Measurements from ENCODE around the gene GABPB2.
"Not testable (repeated sequence)": the region's sequence is repeated elsewhere in the genome, so short reads cannot be mapped to it uniquely, and the experiment has no call there.

The GABPB2 gene

GRCh38 chr1:151060007-151060656, 10.4 kb upstream of the GABPB2 start, which contains the start of gene MLLT11:
MLLT11 (plus strand) TSS chr1:151060397; CDS start chr1:151067225, 6,828 bp downstream.
- no peak for DNase-seq (ENCODE audit: low read depth in 2 of 2)

GRCh38 chr1:151060657-151061421, 9.7 kb upstream of the GABPB2 start:
- DNase-seq (ENCODE audit: low read depth in 2 of 2), result no peak

GRCh38 chr1:151061704-151062103, 8.9 kb upstream of the GABPB2 start:
- no peak for DNase-seq (ENCODE audit: low read depth in 2 of 2)

GRCh38 chr1:151062741-151063371, 7.7 kb upstream of the GABPB2 start:
- no peak for DNase-seq (ENCODE audit: low read depth in 2 of 2)

GRCh38 chr1:151065089-151065645, 5.4 kb upstream of the GABPB2 start:
- DNase-seq (ENCODE audit: low read depth in 2 of 2), result no peak

GRCh38 chr1:151067185-151067584, 3.4 kb upstream of the GABPB2 start:
- DNase-seq (ENCODE audit: low read depth in 2 of 2), result no peak

- DNase-seq (ENCODE audit: low read depth in 2 of 2), result no peak
Observed at GRCh38 chr1:151069103-151069486, 1.5 kb upstream of the GABPB2 start.

GRCh38 chr1:151072224-151072623, 1.7 kb downstream of the GABPB2 start:
- no peak for DNase-seq (ENCODE audit: low read depth in 2 of 2)

- no peak for DNase-seq (ENCODE audit: low read depth in 2 of 2)
Observed at GRCh38 chr1:151085953-151086559, 15.5 kb downstream of the GABPB2 start.

- DNase-seq (ENCODE audit: low read depth in 2 of 2), result not testable (repeated sequence)
Observed at GRCh38 chr1:151097426-151097825, 26.9 kb downstream of the GABPB2 start.

GRCh38 chr1:151098126-151098525, 27.6 kb downstream of the GABPB2 start:
- DNase-seq (ENCODE audit: low read depth in 2 of 2), result no peak

GRCh38 chr1:151104630-151105029, 34.1 kb downstream of the GABPB2 start:
- no peak for DNase-seq (ENCODE audit: low read depth in 2 of 2)

GRCh38 chr1:151106894-151107293, 36.3 kb downstream of the GABPB2 start:
- no peak for DNase-seq (ENCODE audit: low read depth in 2 of 2)

GRCh38 chr1:151108331-151108730, 37.8 kb downstream of the GABPB2 start:
- no peak for DNase-seq (ENCODE audit: low read depth in 2 of 2)

GRCh38 chr1:151113877-151114276, 43.3 kb downstream of the GABPB2 start:
- no peak for DNase-seq (ENCODE audit: low read depth in 2 of 2)

- DNase-seq (ENCODE audit: low read depth in 2 of 2), result no peak
Observed at GRCh38 chr1:151124763-151125403, 54.3 kb downstream of the GABPB2 start.

GRCh38 chr1:151128800-151129199, 58.2 kb downstream of the GABPB2 start:
- no peak for DNase-seq (ENCODE audit: low read depth in 2 of 2)

GRCh38 chr1:151130987-151131586, 60.5 kb downstream of the GABPB2 start:
- peak; percentile 84 to 87 for DNase-seq (ENCODE audit: low read depth in 2 of 2)

GRCh38 chr1:151131701-151132334, 61.3 kb downstream of the GABPB2 start:
- DNase-seq (ENCODE audit: low read depth in 2 of 2), result no peak

GRCh38 chr1:151132335-151133017, 61.9 kb downstream of the GABPB2 start:
- DNase-seq (ENCODE audit: low read depth in 2 of 2), result no peak

All from stimulated activated CD4-positive, alpha-beta T cell treated with anti-CD3 and anti-CD28 coated beads, Interleukin-15, amount 100 ng/mL, for 48 hours (primary cell).